Raji (cell line): Measurements from ENCODE around the gene USP48.

Source experiments
- POLR2A ChIP-seq: IDR thresholded peaks from 2 replicates; pipeline ENCODE4 v1.6.1; 2011; ENCODE audit warnings: low read depth, low read length, control low read depth; ENCODE audit not compliant: insufficient read depth

USP48 gene

GRCh38 chr1:21663248-21663950 lies 119.5 kb downstream of the USP48 start:
- no peak for TF ChIP-seq POLR2A

DNA sequence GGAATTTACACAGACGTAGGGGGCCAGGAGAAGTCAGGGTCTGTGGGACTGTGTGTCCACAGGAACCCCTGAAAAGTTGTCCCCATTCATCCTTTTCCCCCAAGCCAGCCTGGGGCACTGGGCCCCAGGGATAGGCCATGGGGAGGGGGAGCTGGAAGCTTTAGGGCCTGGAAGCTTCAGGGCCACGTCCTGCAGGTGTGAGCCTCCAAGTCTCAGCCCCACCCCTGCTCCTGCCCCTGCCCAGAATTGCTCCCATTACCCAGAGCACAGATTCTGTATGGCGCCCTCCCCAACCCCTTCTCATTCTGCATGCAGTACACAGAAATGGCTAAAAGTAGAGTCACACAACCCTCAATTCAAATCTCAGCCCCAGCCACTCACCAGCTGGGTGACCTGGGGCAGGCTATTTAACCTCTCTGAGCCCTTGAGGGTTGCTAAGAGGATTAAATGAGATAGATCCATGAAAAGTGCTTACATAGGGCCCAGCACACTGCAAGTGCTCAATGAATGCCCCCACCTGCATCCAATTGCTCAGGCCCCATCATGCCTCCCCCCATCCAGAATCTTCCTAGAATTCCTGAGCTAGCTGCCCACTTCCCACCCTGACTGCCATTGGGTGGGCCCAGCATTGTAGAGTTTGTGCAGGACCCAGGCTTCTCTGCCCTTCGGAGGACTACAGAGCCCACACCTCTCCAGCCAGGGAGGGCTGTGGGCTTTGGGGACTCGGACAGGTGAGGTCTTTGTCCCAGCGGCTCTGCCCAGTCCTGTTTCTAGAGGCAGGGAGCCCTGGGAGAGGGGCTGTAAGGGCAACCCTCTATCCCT lies 120.3 kb downstream of the USP48 start:
- TF ChIP-seq POLR2A: no peak

GRCh38 chr1:21661886-21662285 lies 121.1 kb downstream of the USP48 start:
- no peak for TF ChIP-seq POLR2A

- TF ChIP-seq POLR2A: no peak
Observed at GRCh38 chr1:21659924-21660326, 123.0 kb downstream of the USP48 start.

GRCh38 chr1:21659099-21659923 lies 123.6 kb downstream of the USP48 start:
- no peak for TF ChIP-seq POLR2A

- no peak for TF ChIP-seq POLR2A
Observed at GRCh38 chr1:21657456-21658190, 125.3 kb downstream of the USP48 start.

DNA sequence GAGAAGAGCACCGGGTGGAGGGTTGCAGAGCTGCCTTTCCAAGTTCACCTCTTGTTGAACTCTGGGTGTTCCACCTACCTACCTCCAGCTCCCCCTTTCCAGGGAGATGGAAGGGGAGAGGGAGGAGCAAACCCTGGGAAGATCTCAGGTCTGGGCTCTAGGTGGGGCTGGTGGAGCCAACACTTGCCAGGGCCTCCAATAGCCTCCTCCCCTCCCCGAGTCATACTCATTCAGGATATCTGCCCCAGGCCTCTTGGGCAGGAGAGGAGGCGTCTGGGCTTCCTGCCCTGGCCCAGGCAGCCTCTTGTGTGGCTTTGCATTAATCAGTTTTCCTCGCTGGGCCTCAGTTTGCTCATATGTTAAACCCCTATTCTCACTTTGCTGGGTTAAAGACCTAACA lies 127.2 kb downstream of the USP48 start:
- TF ChIP-seq POLR2A: no peak

DNA sequence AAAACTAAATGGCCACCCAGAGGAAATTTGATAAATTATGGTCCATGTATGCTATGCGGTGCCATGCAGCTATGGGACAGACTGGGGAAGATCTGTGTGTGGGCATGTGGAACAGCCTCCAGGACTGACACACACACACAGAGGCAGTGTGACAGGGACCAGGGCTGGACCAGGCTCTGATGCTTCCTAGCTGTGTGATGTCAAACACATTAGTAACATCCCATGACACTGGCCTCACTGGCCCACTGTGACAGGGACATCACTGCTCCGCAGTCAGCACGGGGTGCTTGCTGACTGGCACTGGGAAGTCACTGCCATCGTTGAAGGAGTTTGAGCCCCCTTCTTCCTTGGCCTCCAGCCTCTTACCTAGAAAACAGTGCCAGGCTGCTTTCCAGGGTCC lies 127.7 kb downstream of the USP48 start:
- no peak for TF ChIP-seq POLR2A

- no peak for TF ChIP-seq POLR2A
Observed at GRCh38 chr1:21654209-21654608, 128.7 kb downstream of the USP48 start.

DNA sequence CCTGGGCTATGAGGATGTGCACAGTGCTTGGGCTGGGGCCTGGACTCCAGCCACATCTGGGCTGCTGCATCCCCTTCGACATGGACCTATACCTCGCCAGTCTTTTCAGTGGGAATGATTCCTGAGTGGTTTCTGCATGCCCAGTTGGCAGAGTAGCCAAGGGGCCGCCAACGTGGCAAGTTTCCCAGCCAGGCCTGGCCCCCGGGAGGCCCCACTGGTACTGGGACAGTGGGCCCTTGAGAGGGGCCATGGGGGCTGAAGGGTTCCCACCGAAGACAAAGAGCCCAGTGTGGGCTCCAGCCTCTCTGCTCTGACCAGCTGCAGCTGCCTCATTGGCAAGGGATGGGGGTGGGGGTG lies 129.2 kb downstream of the USP48 start:
- TF ChIP-seq POLR2A: no peak

DNA sequence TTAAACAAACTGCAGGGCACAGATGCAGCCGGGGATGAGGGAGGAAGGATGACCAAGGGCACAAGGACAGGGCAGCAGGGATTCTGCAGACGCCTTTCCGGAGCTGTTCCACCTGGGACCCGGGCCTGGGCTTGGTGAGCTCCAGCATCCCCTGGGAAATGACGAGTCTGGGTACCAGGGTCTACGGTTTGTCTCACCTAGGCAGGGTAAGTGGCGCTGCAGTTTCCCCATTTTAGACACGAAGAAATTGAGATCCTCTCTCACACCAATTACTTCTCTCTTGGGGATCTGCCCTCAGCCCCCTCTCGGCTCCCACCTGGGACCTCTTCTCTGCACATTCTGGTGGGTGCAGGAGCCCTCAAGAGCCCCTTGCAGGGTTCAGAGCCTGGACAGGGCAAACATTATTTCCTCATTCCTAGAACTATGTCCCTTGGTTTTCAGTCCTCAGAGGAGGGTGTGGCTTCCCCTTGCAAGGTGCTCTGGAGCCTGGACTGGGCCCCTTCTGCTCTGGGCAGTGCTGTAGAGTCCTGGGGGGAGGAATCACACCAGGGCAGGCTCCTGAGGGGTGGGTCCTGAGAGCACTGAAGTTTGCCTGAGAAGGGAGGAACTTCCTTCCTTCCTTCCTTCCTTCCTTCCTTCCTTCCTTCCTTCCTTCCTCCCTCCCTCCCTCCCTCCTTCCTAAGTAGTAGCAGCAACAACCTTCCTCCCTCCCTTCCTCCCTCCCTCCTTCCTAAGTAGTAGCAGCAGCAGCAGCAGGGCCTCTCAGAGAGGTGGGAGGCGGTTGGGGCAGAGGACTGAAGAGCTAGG lies 129.8 kb downstream of the USP48 start:
- no peak for TF ChIP-seq POLR2A

GRCh38 chr1:21652101-21652936 lies 130.6 kb downstream of the USP48 start:
- TF ChIP-seq POLR2A: no peak
